ENCODE results near the gene NENF.

The NENF gene

DNA sequence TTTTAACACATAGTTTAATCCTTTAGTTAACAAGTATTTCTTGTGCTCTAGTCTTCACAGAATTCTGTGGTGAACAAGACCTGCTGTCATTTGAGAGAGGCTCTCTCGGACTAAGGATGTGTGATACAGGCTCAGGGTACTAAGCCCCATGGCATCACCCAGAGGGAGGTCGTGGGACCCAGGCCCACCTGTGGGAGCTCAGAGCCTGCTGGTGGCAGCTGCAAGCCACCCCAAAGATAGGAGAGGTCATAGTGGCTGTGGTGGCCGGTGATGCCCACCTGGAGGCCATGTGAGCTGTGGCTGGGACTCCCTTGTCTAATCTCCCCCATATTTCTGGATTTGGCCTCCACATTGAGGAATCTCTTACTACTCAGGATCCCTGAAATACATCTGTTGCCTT, 22.0 kb downstream of the NENF start:
- TF ChIP-seq FOXA1 (IDR thresholded peaks at IDR 0.05) = no peak
- TF ChIP-seq CTBP1 (IDR thresholded peaks at IDR 0.05; ENCODE audit: borderline replicate concordance) = no peak
- TF ChIP-seq LEF1 (IDR thresholded peaks at IDR 0.05; ENCODE audit: borderline replicate concordance) = no peak
- TF ChIP-seq, protein P1, sequence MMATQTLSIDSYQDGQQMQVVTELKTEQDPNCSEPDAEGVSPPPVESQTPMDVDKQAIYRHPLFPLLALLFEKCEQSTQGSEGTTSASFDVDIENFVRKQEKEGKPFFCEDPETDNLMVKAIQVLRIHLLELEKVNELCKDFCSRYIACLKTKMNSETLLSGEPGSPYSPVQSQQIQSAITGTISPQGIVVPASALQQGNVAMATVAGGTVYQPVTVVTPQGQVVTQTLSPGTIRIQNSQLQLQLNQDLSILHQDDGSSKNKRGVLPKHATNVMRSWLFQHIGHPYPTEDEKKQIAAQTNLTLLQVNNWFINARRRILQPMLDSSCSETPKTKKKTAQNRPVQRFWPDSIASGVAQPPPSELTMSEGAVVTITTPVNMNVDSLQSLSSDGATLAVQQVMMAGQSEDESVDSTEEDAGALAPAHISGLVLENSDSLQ (IDR thresholded peaks at IDR 0.05) = no peak
- TF ChIP-seq ELF4 (IDR thresholded peaks at IDR 0.05) = no peak
- no peak for TF ChIP-seq ARNT (IDR thresholded peaks at IDR 0.05)
- no peak for TF ChIP-seq FOXM1 (IDR thresholded peaks at IDR 0.05; ENCODE audit: borderline replicate concordance)
- TF ChIP-seq NFRKB (IDR thresholded peaks at IDR 0.05) = no peak
- TF ChIP-seq HDGF (IDR thresholded peaks at IDR 0.05; ENCODE audit: borderline replicate concordance) = no peak
- TF ChIP-seq BHLHE40 (IDR thresholded peaks at IDR 0.05; ENCODE audit: borderline replicate concordance) = no peak
- no peak for TF ChIP-seq TARDBP (IDR thresholded peaks at IDR 0.05)
- TF ChIP-seq FOXK2 (IDR thresholded peaks at IDR 0.05) = no peak
- TF ChIP-seq ZNF384 (IDR thresholded peaks at IDR 0.05) = no peak
- ChIA-PET POLR2A (no interaction called here), CTCF (interaction anchor here (1.1 to 2.1 kb wide), 6 partner anchors 10 to 774 kb away, joined by 3 to 16 read pairs (median 10); no protein-coding TSS in a partner anchor)
- no peak for DNase-seq (ENCODE audit: extremely low spot score)

DNA sequence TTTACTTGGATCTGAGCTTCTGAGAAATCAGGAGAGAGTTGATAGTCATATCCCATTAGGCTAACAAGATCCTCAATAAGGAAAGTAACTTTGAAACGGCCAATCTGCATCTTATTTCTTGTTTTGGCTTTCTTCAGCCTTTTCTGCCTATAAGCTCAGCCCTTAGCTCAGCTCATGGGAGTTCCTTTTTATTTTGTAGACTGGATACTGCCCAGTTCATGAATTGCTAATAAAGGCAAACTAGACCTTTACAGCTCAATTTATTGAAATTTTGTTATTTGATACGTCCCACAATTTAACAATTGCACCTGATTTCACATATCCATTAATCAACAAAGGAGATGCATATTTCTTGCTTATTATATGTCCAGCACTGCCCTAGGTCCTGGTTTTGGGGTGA, 22.7 kb downstream of the NENF start:
- ChIA-PET CTCF (interaction anchor here (0.7 to 2.5 kb wide), 36 partner anchors 9 to 775 kb away, joined by 3 to 16 read pairs (median 4); partner anchors contain the start of genes ATF3, NENF and NSL1), POLR2A (interaction anchor here (0.6 to 1.0 kb wide), 3 partner anchors 25 to 420 kb away, joined by 3 read pairs; partner anchors contain the start of genes DTL and INTS7)
- no peak for TF ChIP-seq SP1 (IDR thresholded peaks at IDR 0.05)
- no peak for TF ChIP-seq FOXA1 (IDR thresholded peaks at IDR 0.05)
- TF ChIP-seq TARDBP (IDR thresholded peaks at IDR 0.05) = no peak
- TF ChIP-seq HDGF (IDR thresholded peaks at IDR 0.05; ENCODE audit: borderline replicate concordance) = no peak
- TF ChIP-seq FOXM1 (IDR thresholded peaks at IDR 0.05; ENCODE audit: borderline replicate concordance) = no peak
- TF ChIP-seq ELF4 (IDR thresholded peaks at IDR 0.05) = no peak
- no peak for TF ChIP-seq ARNT (IDR thresholded peaks at IDR 0.05)
- no peak for TF ChIP-seq BHLHE40 (IDR thresholded peaks at IDR 0.05; ENCODE audit: borderline replicate concordance)
- TF ChIP-seq L3MBTL2 (conservative IDR thresholded peaks at IDR 0.05) = no peak
- no peak for TF ChIP-seq LEF1 (IDR thresholded peaks at IDR 0.05; ENCODE audit: borderline replicate concordance)
- TF ChIP-seq ZNF384 (IDR thresholded peaks at IDR 0.05) = no peak
- no peak for TF ChIP-seq SUZ12 (IDR thresholded peaks at IDR 0.05)
- TF ChIP-seq NFRKB (IDR thresholded peaks at IDR 0.05) = no peak
- TF ChIP-seq CTBP1 (IDR thresholded peaks at IDR 0.05; ENCODE audit: borderline replicate concordance) = no peak
- TF ChIP-seq FOXK2 (IDR thresholded peaks at IDR 0.05) = no peak
- DNase-seq (ENCODE audit: extremely low spot score) = no peak

DNA sequence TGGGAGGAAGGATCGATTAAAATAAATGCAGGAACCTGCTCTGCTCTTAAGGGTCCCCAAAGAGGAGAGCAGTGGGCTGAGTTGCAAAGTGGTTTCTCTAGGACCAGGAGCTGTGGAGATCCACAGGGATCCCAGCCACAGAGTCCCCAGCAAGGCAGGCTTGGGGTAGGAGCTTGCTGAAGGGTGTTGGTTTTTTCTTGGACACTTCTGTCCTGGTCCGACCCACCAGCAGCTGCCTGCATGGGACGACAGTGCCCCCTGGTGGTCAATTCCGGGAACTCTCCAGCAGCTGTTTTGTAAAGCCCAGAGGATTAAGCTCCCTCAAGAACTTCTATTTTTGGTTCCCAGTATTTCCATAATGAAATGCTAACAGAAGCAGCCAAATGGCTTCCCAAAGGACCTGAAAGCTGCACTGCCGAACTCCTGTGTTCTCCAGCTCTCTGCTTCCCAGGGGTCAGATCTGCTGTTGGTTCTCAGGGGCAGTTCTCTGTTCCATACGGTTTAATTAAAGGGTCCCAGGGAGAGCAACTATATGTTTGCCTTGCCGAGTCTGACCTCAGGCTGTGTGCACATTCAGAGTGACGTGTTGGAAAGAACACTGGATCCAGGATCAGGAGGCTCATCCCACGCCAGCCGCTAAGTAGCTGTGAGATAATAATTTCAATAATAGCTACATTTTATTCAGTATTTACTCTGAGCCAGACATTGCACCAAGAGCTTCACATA, 23.2 kb downstream of the NENF start:
- peak; percentile 96 for DNase-seq (ENCODE audit: extremely low spot score)
- TF ChIP-seq L3MBTL2 (conservative IDR thresholded peaks at IDR 0.05) (no peak), SP1 (IDR thresholded peaks at IDR 0.05) (no peak), FOXM1 (IDR thresholded peaks at IDR 0.05; ENCODE audit: borderline replicate concordance) (no peak), HDGF (IDR thresholded peaks at IDR 0.05; ENCODE audit: borderline replicate concordance) (no peak), FOXK2 (IDR thresholded peaks at IDR 0.05) (no peak)
- ChIA-PET CTCF (interaction anchor here (0.6 to 2.5 kb wide), 44 partner anchors 8 to 781 kb away, joined by 3 to 16 read pairs (median 4); partner anchors contain the start of genes ATF3, DTL, INTS7 and NEK2), POLR2A (interaction anchor here (0.6 to 1.0 kb wide), 3 partner anchors 25 to 421 kb away, joined by 3 read pairs; partner anchors contain the start of genes DTL and INTS7)

DNA sequence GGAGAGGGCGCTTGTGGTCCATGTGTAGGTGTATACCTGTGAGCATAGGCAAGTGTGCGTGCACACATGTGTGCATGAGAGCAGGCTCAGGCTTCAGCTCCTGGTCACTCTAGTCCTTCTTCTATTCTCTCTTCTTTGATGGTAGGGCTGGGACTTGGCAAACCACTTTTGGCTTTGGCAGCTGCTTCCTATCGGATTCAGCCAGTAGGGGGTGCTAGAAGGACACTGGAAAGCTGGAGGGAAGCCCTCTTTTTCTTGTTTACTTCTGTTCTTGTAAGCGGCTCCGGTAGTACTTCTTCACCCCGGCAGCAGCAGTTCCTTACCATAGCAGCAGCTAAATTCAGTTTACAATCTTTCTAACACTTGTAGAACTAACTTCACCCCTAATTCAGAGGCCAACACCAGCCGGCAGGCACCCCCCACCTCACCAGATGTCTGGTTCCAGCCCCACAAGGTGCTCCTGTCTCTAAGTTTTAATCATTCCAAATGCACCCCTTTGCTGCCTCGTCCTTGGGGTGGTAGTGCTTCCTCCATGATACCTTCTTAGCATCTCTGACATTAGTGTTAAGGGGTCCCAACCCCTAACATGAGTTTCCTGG, 25.1 kb downstream of the NENF start:
- CTCF ChIA-PET = interaction anchor here (0.5 to 1.5 kb wide), 12 partner anchors 9 to 777 kb away, joined by 3 to 6 read pairs (median 4); no protein-coding TSS in a partner anchor
- TF ChIP-seq ELF4 (IDR thresholded peaks at IDR 0.05) (no peak), LEF1 (IDR thresholded peaks at IDR 0.05; ENCODE audit: borderline replicate concordance) (no peak), ZNF384 (IDR thresholded peaks at IDR 0.05) (no peak), SUZ12 (IDR thresholded peaks at IDR 0.05) (no peak), HDGF (IDR thresholded peaks at IDR 0.05; ENCODE audit: borderline replicate concordance) (no peak), ARNT (IDR thresholded peaks at IDR 0.05) (no peak; the same call in 1 of the 2 replicates), TARDBP (IDR thresholded peaks at IDR 0.05) (no peak), L3MBTL2 (conservative IDR thresholded peaks at IDR 0.05) (no peak), SP1 (IDR thresholded peaks at IDR 0.05) (no peak), FOXK2 (IDR thresholded peaks at IDR 0.05) (no peak), BHLHE40 (IDR thresholded peaks at IDR 0.05; ENCODE audit: borderline replicate concordance) (no peak)
- TF ChIP-seq, protein P1 (IDR thresholded peaks at IDR 0.05) = no peak
- peak; percentile 69 for DNase-seq (ENCODE audit: extremely low spot score)
- POLR2A ChIA-PET = no interaction called here

DNA sequence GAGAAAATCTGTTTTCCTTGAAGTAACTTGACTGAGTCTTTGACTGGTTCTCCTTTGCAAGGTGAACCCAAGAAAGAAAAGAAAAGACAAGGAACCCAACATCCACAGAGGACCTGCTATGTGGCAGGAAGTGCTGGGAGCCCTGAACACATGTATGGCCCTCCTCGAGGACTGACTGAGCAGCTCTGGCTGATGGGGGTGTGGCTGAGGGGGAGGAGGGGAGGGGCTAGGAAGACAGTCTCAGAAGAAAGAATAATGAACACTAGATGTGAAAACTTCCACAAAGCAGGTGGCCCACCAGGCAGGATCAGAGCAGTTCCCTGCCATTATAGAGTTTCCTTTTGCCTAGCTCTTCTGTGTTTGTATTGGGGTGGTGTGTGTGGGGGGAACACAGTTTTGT, 26.1 kb downstream of the NENF start:
- CTCF ChIA-PET = no interaction called here
- POLR2A ChIA-PET = no interaction called here
- DNase-seq (ENCODE audit: extremely low spot score) = no peak
- TF ChIP-seq L3MBTL2 (conservative IDR thresholded peaks at IDR 0.05) (peak; percentile 33; the same call in 1 of the 2 replicates), SUZ12 (IDR thresholded peaks at IDR 0.05) (no peak), ZNF384 (IDR thresholded peaks at IDR 0.05) (no peak), FOXK2 (IDR thresholded peaks at IDR 0.05) (no peak)

DNA sequence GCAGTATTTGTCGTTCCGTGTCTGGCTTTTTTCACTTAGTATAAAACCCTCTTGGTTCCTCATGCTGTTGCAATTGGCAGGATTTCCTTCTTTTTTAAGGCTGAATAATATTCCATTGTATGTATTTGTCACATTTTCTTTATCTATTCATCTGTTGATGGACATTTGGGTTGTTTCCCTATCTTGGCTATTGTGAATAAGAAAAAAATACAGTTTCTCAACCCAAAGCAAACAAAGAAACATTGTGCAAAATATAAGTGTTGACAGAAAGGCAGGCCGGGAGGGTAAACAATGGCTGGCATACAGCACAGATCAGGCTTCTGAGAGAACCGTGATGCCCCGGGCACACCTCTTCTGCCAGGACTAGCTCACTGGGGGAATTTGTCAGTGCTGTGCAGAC, 26.9 kb downstream of the NENF start:
- no peak for TF ChIP-seq ELF4 (IDR thresholded peaks at IDR 0.05)
- POLR2A ChIA-PET = interaction anchor here (1.0 kb wide), 1 partner anchor 149 kb away, joined by 3 read pairs; the partner anchor contains the start of gene ATF3
- DNase-seq (ENCODE audit: extremely low spot score) = no peak
- CTCF ChIA-PET = no interaction called here

Data from HEK293T (cell line).